Bronchus fibroblast of lung (primary cell): ENCODE measurements around the gene LHCGR. TPM values are rescaled to one million over a fixed set of nuclear protein-coding genes. Genes with fewer than 3 reads are reported as not detected.

ENCODE experiments used
- total RNA-seq: library from RNA; depleted of rRNA; stranded (reverse); fragments of >200 nt; gene quantifications from 2 replicates; pipeline ENCODE4 v1.2.3, GENCODE V29; 2015

LHCGR gene
- not detected in 2 replicates for total RNA-seq

GRCh38 chr2:48755473-48755872 is at the start of gene LHCGR:
Gene LHCGR, minus strand, starts transcription at chr2:48755724. Its CDS starts 53 bp downstream, at chr2:48755671.

Other genes starting within 250 kb of the LHCGR start
- 5.8 and 5.9 TPM in 2 replicates for gene STON1, start 225.6 kb downstream of the LHCGR start, total RNA-seq
- gene GTF2A1L, start 137.9 kb downstream of the LHCGR start, total RNA-seq, result 0.34 and 0.45 TPM in 2 replicates